ENCODE data around the gene TSC22D3. TPM values are rescaled to one million over a fixed set of nuclear protein-coding genes. Genes with fewer than 3 reads are reported as not detected.

TSC22D3 gene
- polyA plus RNA-seq, 1 donor from 2014 or later = 1,475 TPM

DNA sequence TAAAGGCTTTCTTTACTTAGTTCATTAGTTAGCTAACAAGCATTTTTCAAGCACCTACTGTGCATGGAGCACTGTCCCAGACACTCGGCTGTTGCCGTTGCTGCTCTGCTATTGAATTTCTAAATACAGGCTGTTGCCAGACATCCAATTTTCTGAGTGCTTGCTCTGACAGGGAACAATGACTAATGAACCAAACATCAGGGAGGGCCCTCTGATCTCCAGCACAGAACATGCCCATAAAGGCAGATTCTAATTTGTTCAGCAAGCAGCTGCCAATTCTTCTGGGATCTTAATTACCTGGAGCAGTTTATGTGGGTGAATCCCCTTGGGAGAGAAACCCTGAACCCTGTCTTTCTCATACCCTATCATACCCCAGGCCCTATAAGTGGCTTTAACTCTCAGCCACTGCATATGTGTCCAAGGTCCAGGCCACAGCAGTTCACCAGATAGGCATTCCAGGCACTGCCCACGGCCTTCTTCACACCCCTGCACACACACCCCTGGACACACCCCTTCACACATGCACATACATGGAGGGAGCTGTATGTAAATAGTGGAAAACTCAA lies 27.9 kb downstream of the TSC22D3 start:
- peaks cover 5% of the 10 kb centered on the region for H3K27me3 Mint-ChIP-seq
- H3K9me3 Mint-ChIP-seq = no peaks in the 10 kb centered on the region
- no peak overlapping the region for H3K4me3 Mint-ChIP-seq
- peaks cover 0 to under 1% (median 0%) of the 10 kb centered on the region in 3 donors for H3K4me1 Mint-ChIP-seq
- no peaks in the 10 kb centered on the region for H3K36me3 Mint-ChIP-seq
- peak overlapping the region in 1 of 3 donors; percentile 57 for H3K27ac Mint-ChIP-seq

DNA sequence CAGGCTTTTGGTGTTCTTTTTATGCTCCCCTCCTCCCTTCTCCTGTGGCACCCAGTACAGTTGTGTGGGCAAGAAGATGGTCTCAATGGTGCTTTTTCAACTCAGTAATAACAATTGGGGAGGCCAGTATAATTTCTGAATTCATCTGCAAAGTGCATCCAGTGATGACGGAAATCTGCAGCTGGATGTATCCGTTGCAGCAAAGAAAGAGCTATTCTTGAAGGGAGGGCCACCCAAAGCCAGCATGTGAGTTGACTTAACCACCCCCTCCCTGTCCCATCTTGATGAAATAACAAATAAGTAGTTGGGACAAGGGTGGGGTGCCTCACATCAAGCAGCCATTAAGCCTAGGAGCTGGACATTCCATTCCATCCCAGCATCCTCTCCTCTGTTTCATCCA lies 30.7 kb downstream of the TSC22D3 start:
- Mint-ChIP-seq H3K4me1 (peaks cover 7 to 13% (median 9%) of the 10 kb centered on the region in 3 donors), H3K36me3 (no peaks in the 10 kb centered on the region), H3K4me3 (no peak overlapping the region), H3K27me3 (peaks cover 5% of the 10 kb centered on the region), H3K9me3 (peaks cover 0 to 1% (median 0%) of the 10 kb centered on the region in 3 donors), H3K27ac (no peak overlapping the region)

DNA sequence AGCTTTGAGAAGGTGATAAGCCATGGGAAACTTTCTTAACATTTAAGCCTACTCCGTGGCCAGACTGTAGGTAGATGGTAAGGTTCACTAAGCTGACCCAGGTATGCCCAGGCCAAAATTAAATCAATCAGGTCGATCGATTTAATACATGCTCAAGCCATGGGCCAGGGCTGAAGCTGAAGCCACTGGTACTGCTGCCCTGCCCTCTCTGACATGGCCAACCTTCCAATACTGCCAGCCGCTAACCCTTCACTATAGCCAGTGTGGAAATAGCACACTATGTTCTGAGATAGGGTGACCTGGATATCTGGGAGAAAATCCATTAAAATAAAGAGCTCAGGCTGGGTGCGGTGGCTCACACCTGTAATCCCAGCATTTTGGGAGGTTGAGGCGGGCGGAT lies 31.6 kb downstream of the TSC22D3 start:
- H3K4me3 Mint-ChIP-seq = no peak overlapping the region
- no peaks in the 10 kb centered on the region for H3K36me3 Mint-ChIP-seq

DNA sequence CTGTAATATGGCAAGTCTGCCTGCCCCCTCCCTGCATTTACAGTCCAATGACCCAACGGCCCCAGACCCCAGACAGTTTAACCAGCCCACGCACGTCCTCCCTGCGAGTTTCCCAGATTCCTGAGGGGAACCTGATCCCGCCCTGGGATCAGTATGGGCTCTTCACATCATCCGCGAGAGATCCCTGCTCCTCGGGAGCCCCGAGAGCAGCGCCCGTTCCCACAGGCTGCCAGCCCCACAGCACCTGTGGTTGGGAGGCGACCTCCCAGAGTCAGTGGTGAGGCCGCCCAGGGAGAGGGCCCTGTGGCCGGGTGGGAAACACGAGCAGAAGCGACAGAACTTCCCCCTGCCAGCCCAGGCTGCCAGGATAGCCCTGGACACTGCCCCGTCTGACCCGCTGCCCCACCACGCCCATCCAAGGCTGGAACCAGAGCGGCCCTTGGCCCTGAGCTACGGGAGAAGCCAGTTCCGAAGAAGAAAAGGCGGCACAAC lies 32.8 kb downstream of the TSC22D3 start:
- peaks cover 7 to 13% (median 9%) of the 10 kb centered on the region in 3 donors for H3K4me1 Mint-ChIP-seq

More for the DNA sequence above, 31.6 kb downstream of the TSC22D3 start:
- H3K27me3 Mint-ChIP-seq = peaks cover 9% of the 10 kb centered on the region
- peak overlapping the region in 1 of 3 donors; percentile 39 for H3K27ac Mint-ChIP-seq
- H3K9me3 Mint-ChIP-seq = peaks cover 0 to 1% (median 0%) of the 10 kb centered on the region in 3 donors
- H3K4me1 Mint-ChIP-seq = peaks cover 7 to 13% (median 9%) of the 10 kb centered on the region in 3 donors

DNA sequence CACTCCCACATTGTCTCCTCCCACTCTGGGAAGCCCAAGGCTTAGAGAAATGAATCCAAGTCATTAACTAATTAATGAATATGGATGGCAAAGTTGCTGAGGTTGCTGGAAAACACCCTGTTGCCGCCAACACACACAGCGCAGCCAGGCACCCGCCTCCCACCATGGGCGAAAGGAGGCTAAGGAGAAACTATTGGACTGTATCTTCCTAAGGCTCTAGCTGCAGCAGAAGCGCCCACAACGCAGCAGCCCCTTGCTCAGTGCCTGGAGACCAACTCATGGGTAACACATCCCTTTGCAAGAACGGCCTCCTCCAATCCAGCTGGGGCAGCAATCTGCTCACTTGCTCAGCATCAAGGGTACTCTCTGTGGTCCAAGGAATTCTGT lies 34.2 kb downstream of the TSC22D3 start:
- H3K4me1 Mint-ChIP-seq = peaks cover 7 to 13% (median 9%) of the 10 kb centered on the region in 3 donors
- peaks cover 0 to 1% (median 0%) of the 10 kb centered on the region in 3 donors for H3K9me3 Mint-ChIP-seq
- H3K27ac Mint-ChIP-seq = peak overlapping the region; percentile 84 to 98 (median 93)
- H3K36me3 Mint-ChIP-seq = no peaks in the 10 kb centered on the region
- peaks cover 8% of the 10 kb centered on the region for H3K27me3 Mint-ChIP-seq
- peak overlapping the region; percentile 47 to 94 (median 80) for H3K4me3 Mint-ChIP-seq

More for the DNA sequence above, 32.8 kb downstream of the TSC22D3 start:
- peak overlapping the region in 3 of 4 donors; percentile 47 to 87 (median 73) for H3K4me3 Mint-ChIP-seq
- peak overlapping the region; percentile 84 to 98 (median 93) for H3K27ac Mint-ChIP-seq
- peaks cover 8% of the 10 kb centered on the region for H3K27me3 Mint-ChIP-seq
- no peaks in the 10 kb centered on the region for H3K36me3 Mint-ChIP-seq
- H3K9me3 Mint-ChIP-seq = peaks cover 0 to 1% (median 0%) of the 10 kb centered on the region in 3 donors

DNA sequence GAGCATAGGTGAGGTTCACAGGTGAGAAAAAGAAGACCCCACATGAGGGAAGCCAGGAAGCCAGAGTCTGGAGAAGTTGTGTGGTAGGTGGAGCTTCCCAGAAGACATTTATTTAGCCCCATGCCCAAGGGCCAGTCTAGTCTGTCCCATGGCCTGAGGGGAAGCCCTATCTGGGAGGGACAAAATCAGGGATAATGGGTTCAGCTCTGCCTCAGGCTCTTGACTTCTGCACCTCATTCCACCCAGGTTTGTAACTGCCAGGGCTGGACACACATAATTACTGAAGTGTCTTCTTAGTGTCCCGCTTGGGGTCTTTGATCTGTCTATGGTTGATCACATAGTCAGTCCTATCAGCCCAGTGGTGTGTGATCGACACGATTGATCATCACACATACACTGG lies 36.0 kb downstream of the TSC22D3 start:
- H3K27ac Mint-ChIP-seq = peak overlapping the region in 1 of 3 donors; percentile 30
- no peak overlapping the region for H3K4me3 Mint-ChIP-seq
- peaks cover 7 to 13% (median 9%) of the 10 kb centered on the region in 3 donors for H3K4me1 Mint-ChIP-seq

DNA sequence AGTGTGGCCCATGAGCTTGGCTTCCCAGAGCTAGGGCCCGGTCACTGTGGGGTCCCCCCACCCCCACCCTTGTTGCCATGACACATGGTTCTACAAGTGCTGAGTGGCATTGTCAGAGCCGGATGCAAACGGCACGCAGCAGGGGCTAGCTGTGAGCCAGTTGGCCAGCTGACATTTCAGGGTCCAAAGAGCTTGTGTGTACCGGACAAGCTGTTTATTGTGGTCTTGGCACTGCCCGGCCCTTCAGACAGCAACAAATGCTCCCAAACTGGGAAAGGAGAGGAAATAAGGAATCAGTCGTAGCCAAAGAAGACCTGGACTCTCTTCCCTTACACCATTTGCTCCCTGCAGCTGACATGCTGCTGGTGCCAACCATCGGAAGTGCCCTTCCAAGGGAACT lies 36.8 kb downstream of the TSC22D3 start:
- Mint-ChIP-seq H3K4me3 (peak overlapping the region in 1 of 4 donors; percentile 21), H3K27ac (no peak overlapping the region), H3K9me3 (peaks cover 0 to 1% (median 0%) of the 10 kb centered on the region in 3 donors), H3K36me3 (peaks cover 2% of the 10 kb centered on the region), H3K4me1 (peaks cover 7 to 13% (median 9%) of the 10 kb centered on the region in 3 donors), H3K27me3 (peaks cover 7% of the 10 kb centered on the region)

More for the DNA sequence above, 36.0 kb downstream of the TSC22D3 start:
- Mint-ChIP-seq H3K9me3 (peaks cover 0 to 1% (median 0%) of the 10 kb centered on the region in 3 donors), H3K27me3 (peaks cover 7% of the 10 kb centered on the region), H3K36me3 (peaks cover 2% of the 10 kb centered on the region)

DNA sequence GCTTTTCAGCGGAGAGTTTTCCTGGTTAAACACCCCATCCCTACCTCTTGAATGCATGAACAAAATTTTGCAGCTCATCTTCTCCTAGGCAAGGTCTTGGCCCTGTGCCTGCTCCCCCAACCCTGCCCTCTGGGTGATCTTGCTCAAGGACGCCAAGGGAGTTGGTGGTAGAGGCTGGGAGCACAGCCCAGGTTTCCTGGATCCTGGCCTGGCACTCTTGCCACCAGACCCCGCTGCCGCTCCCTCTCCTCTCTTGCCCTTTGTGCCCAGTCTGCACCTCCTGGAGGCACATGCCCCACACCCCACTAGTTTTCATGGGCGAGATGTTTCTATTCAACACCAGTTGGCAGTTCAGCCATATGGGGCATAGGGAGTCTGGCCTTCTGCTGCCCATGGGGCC lies 37.3 kb downstream of the TSC22D3 start:
- Mint-ChIP-seq H3K4me1 (peaks cover 7 to 13% (median 12%) of the 10 kb centered on the region in 3 donors), H3K27me3 (peaks cover 7% of the 10 kb centered on the region), H3K27ac (no peak overlapping the region), H3K4me3 (no peak overlapping the region), H3K9me3 (peaks cover 0 to 1% (median 0%) of the 10 kb centered on the region in 3 donors), H3K36me3 (peaks cover 2% of the 10 kb centered on the region)

DNA sequence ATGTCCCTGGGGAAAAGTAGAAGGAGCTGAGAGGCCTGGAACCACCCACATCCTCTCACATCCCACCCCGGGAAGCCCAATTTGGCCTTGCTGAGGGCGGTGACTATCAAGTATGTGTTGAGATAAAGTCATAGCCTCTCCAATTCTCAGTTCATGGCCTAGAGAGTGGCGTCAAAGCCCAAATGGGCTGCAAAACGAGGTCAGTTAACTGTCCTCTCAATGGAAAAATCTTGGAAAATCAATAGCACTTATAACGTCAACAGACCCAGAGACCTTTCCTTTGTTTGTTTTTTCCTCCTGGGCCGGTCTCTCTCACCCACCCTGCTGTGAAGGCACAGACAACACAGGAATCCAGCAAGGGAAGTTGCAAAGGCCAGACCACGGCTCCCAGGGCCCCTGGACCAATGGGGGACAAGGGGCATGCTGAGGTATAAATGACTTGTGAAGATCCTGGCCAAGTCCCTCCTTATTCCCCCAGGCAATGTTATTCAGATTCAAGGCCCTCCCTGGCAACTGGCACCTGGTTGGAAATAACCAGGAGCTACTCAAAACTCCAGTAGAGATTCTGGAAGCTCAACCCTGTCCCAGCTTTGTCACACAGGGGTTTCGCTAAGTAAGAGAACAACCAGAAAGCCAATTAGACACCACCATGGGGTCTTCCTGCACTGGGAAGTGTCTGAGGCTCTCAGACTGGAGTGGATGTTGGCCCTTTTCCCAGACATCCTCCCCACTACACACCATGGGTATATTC lies 38.6 kb downstream of the TSC22D3 start:
- Mint-ChIP-seq H3K4me1 (peaks cover 6 to 12% (median 9%) of the 10 kb centered on the region in 3 donors), H3K27ac (peak overlapping the region in 1 of 3 donors; percentile 43), H3K27me3 (peaks cover 7% of the 10 kb centered on the region), H3K9me3 (peaks cover 0 to 1% (median 0%) of the 10 kb centered on the region in 3 donors), H3K4me3 (no peak overlapping the region), H3K36me3 (peaks cover 2% of the 10 kb centered on the region)

DNA sequence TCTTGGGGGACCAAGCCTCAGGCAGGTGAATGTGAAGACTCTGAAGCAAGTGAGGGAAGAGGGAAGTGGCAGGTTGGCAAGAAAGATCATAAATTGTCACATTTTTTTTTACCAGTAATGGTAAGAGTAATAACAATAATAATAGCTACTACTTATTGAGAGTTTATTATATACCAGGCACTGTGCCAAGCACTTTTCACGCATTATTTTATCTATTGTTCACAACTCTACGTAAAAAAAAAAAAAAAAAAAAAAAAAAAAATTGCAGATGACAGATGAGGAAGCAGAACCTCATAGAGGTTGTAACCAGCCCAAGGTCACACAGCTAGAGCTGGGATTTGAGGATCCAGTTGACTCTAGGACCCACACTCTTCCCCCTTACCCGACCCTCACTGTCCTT lies 40.9 kb downstream of the TSC22D3 start:
- H3K4me3 Mint-ChIP-seq = no peak overlapping the region
- no peak overlapping the region for H3K27ac Mint-ChIP-seq
- peaks cover 0 to 7% (median 4%) of the 10 kb centered on the region in 3 donors for H3K4me1 Mint-ChIP-seq
- peaks cover 2% of the 10 kb centered on the region for H3K36me3 Mint-ChIP-seq
- peaks cover 7% of the 10 kb centered on the region for H3K27me3 Mint-ChIP-seq
- no peaks in the 10 kb centered on the region for H3K9me3 Mint-ChIP-seq

DNA sequence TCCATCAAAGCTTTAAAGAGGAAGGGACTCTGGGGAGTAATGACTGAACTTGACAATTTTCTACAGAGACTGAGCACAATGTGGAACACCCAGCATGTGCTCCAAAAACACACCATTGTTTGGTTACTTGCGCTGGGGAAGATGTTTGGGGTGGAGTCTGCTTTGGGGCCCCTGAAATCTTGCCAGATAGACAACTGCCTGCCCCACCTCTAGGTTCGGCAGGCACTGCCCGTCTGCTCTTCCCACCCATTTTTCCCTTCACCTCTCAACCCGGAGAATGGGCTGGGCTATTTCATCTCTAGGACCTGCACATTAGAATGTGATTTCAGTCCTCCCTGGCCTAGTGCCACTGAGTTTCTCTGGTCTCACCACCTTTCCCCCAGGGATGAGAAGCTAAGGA lies 41.9 kb downstream of the TSC22D3 start:
- peak overlapping the region in 1 of 3 donors; percentile 89 for H3K27ac Mint-ChIP-seq
- H3K27me3 Mint-ChIP-seq = peaks cover 3% of the 10 kb centered on the region
- peak overlapping the region in 1 of 4 donors; percentile 52 for H3K4me3 Mint-ChIP-seq
- no peaks in the 10 kb centered on the region for H3K9me3 Mint-ChIP-seq
- H3K36me3 Mint-ChIP-seq = peaks cover 2% of the 10 kb centered on the region
- H3K4me1 Mint-ChIP-seq = peaks cover 0 to 7% (median 4%) of the 10 kb centered on the region in 3 donors

DNA sequence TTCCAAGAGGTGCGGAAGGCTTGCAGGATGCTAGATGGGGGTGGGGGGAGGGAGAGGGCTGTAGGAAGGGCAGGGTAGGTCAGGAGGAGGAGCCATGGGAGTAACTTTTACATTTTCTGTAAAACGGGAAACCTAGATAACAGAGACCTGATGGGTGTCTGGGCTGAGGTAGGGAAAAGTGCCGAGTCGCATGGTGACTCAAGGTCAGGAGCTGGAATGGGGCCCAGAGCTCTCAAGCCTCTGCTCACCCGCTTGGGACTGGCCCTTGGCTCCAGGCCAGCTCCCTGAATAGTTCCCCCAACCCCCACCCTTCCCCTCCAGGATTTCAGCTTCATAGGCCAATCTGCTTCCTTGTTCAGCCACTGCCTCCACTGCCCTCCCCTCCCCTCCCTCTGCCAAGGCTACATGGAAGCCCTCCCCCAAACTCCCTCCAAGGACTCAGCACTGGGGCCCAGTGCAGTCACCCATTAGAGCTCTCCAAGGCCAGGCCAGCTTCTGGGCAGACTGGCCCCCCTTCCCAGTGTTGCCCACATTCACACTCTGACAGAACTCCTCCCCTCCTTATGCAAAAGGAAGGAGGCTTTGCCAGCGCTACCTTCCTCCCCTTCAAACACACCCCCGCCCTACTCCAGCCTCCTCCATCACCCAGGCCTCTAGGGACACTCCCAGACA lies 43.6 kb downstream of the TSC22D3 start:
- Mint-ChIP-seq H3K4me3 (no peak overlapping the region), H3K4me1 (peaks cover 0 to 7% (median 4%) of the 10 kb centered on the region in 3 donors), H3K9me3 (no peaks in the 10 kb centered on the region), H3K27ac (no peak overlapping the region), H3K36me3 (peaks cover 2% of the 10 kb centered on the region), H3K27me3 (peaks cover 3% of the 10 kb centered on the region)

DNA sequence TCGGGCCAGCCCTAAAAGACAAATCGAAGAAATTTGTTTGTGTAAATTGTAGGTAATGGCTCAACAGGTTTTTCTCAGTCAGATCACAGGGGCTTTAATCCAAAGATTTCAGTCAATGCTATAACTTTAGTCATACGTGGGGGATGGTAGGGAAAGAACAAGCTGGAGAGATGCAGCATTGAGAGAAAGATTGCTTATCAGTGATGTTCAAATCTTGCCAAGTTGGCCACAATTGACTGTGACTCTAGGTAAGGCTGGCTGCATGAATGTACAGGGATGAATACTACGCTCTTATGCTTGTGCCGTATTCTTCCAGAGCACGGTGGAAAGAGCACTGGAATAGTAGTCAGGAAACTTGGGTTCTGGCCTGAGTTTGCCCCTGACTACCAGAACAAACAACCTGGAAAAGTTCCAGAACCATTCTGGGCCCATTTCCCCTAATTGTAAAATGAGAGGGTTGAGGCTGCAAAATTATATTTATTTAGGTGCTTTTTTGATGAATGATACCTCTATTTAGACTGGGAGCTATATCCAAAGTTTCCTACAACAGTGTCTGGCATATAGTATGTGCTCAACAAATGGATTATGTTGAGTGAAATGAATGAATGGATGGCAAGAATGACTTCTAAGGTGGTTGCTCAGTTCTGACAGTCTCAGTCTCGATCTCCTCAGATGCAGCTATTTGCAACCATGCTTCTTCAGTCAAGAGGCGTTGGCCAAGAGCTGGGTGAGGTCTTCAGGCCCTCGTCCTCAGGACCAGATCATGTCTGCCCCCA lies 44.4 kb downstream of the TSC22D3 start:
- H3K4me3 Mint-ChIP-seq = no peak overlapping the region
- no peaks in the 10 kb centered on the region for H3K9me3 Mint-ChIP-seq

DNA sequence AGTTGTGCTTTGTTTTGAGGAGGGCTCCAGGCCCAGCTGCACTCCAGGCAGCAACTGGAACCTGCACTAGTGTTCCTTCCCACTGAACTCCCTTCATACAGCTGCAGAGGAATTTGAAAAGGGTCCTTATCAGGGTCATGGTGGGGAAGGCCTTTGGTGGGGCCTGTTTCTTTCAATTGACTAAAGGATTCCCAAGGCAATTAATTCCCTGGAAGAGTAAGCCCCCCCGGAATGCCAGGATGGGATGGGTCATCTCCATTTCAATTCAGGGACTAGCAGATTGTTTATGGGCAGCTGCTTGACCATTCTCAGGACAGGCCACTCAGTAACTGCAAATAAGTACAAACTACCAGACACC lies 45.3 kb downstream of the TSC22D3 start:
- Mint-ChIP-seq H3K36me3 (peaks cover 2% of the 10 kb centered on the region), H3K27ac (peak overlapping the region in 1 of 3 donors; percentile 74), H3K9me3 (no peaks in the 10 kb centered on the region), H3K27me3 (peaks cover 1% of the 10 kb centered on the region), H3K4me3 (no peak overlapping the region), H3K4me1 (peaks cover 0 to 7% (median 4%) of the 10 kb centered on the region in 3 donors)

More for the DNA sequence above, 44.4 kb downstream of the TSC22D3 start:
- H3K27ac Mint-ChIP-seq = no peak overlapping the region
- peaks cover 1% of the 10 kb centered on the region for H3K27me3 Mint-ChIP-seq
- peaks cover 0 to 7% (median 4%) of the 10 kb centered on the region in 3 donors for H3K4me1 Mint-ChIP-seq
- H3K36me3 Mint-ChIP-seq = peaks cover 2% of the 10 kb centered on the region

Measured in IgD-negative memory B cell (primary cell).